Right lobe of liver (tissue), 6 donors: ENCODE data around the gene RSPH3. TPM values are rescaled to one million over a fixed set of nuclear protein-coding genes. Genes with fewer than 3 reads are reported as not detected.

Source experiments
- ATAC-seq, 4 donors: fragments of 200-7000 bp; cut with Tn5 transposase; one replicate each; pipeline ENCODE4 v1.9.1; 2020; ENCODE audit warnings: mild to moderate bottlenecking in 4 of 4, moderate library complexity in 4 of 4
- DNase-seq, 3 donors: peaks; one replicate each; pipeline ENCODE4 v3.0.0-alpha.2; 2020
- H3K27ac ChIP-seq, 3 donors: fragments of 200-600 bp; one replicate each; pipeline ENCODE4 v1.8.0; 2022
- H3K27me3 ChIP-seq, 2 donors: fragments of 200-600 bp; one replicate each; pipeline ENCODE4 v1.8.0; 2022
- H3K36me3 ChIP-seq, 4 donors: fragments of 200-600 bp; sonication (generic) in 1 of 4; one replicate each; pipeline versions ENCODE4 v1.5.1 to v1.8.0; 2017 to 2022; ENCODE audit warnings: control low read depth in 1 of 4
- H3K4me1 ChIP-seq, 4 donors: fragments of 200-600 bp; sonication (generic) in 1 of 4; one replicate each; pipeline versions ENCODE4 v1.5.1 to v1.8.0; 2017 to 2022; ENCODE audit warnings: control low read depth in 1 of 4
- H3K4me3 ChIP-seq, 3 donors: fragments of 200-600 bp; one replicate each; pipeline ENCODE4 v1.8.0; 2022
- H3K9me3 ChIP-seq, 4 donors: fragments of 200-600 bp; sonication (generic) in 1 of 4; one replicate each; pipeline versions ENCODE4 v1.5.1 to v1.8.0; 2017 to 2022; ENCODE audit warnings: control low read depth in 1 of 4
- CTCF ChIP-seq, 4 donors: fragments of 200-600 bp in 3 of 4; fragments of 450-650 bp in 1 of 4; IDR thresholded peaks; one replicate each; pipeline versions ENCODE4 v1.5.1 to v1.8.0; 2016 to 2022; ENCODE audit warnings: antibody characterized with exemption in 4 of 4, mild to moderate bottlenecking in 2 of 4
- POLR2A ChIP-seq: fragments of 450-650 bp; IDR thresholded peaks from one replicate; pipeline ENCODE4 v1.6.1; 2017; ENCODE audit warnings: antibody characterized with exemption, mild to moderate bottlenecking
- WGBS: methylation state at CpG from one replicate; pipeline ENCODE4 v1.1.6; 2018; ENCODE audit warnings: low coverage, low lambda C conversion rate; ENCODE audit not compliant: insufficient coverage; ENCODE audit errors: missing lambda C conversion rate; 5-methylcytosine and 5-hydroxymethylcytosine counted together
- intact Hi-C, 2 donors: fragments of 100-400 bp; cut with DNase I; formaldehyde crosslinking; loops; one replicate each; pipeline versions ENCODE4 v1.11.2 to v1.14.1; 2022
- long read RNA-seq: library from polyadenylated mRNA; unstranded; transcript quantifications from one replicate; pipeline ENCODE4 v2.0.0, GENCODE V29; 2019
- total RNA-seq, 6 experiments: library from RNA; depleted of rRNA in 2 of 6; stranded (reverse); fragments of >200 nt in 2 of 6; fragmentation: NEBNext Ultra II Directional in 3 of 6; extraction: Animal tissue kit (Norgen Biotek cat#: 25700) in 3 of 6; gene quantifications; one replicate each; pipeline versions ENCODE4 v1.1.0 to v1.2.4, GENCODE V29; 2016 to 2023
- donor health status: DM: no; HTN: yes; CAD: no.
- donor health status: DM: no; HTN: no; CAD: no.
- donor health status: DM: no; HTN: no; CAD: no.
- donor health status: DM: no; HTN: yes; CAD: no.
- donor health status: DM: no; HTN: yes; CAD: no.

RSPH3 gene, protein sequence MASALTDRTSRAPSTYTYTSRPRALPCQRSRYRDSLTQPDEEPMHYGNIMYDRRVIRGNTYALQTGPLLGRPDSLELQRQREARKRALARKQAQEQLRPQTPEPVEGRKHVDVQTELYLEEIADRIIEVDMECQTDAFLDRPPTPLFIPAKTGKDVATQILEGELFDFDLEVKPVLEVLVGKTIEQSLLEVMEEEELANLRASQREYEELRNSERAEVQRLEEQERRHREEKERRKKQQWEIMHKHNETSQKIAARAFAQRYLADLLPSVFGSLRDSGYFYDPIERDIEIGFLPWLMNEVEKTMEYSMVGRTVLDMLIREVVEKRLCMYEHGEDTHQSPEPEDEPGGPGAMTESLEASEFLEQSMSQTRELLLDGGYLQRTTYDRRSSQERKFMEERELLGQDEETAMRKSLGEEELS
- total RNA-seq = 1 to 10 TPM; 3.1 to 6.5 (median 3.6) TPM
- long read RNA-seq, partial matches to known transcripts = 1 of 2 reads
- long read RNA-seq, other reads (novel, unspliced or antisense) = 1 of 2 reads

- Histone ChIP-seq H3K4me3 (peak within 1 kb of the TSS; percentile 61 to 90 (median 85)), H3K4me1 (peaks cover 0 to 4% (median 0%) of the 10 kb centered on the region in 4 donors), H3K27me3 (no peaks in the 10 kb centered on the region), H3K36me3 (no peaks in the 10 kb centered on the region), H3K27ac (peak within 1 kb of the TSS; percentile 62 to 83 (median 72)), H3K9me3 (no peaks in the 10 kb centered on the region)
- intact Hi-C loops = no loop called here
- 0% methylated on average over 12 of the region's 50 CpGs for WGBS
- ATAC-seq (peak; percentile 93 to 98 (median 96)), DNase-seq (peak; percentile 96 to 97 (median 97))
- TF ChIP-seq POLR2A = peak; percentile 88
- peak; percentile 14 to 23 (median 20) for TF ChIP-seq CTCF (IDR thresholded peaks at IDR 0.05)
These were observed at the start of gene RSPH3 for GRCh38 chr6:158999666-159000403. RSPH3 (minus strand) TSS chr6:159000202; CDS start chr6:158999550, 652 bp downstream.

- Histone ChIP-seq H3K36me3 (no peaks in the 10 kb centered on the region), H3K9me3 (no peaks in the 10 kb centered on the region), H3K4me3 (no peak overlapping the region), H3K4me1 (no peaks in the 10 kb centered on the region), H3K27me3 (no peaks in the 10 kb centered on the region), H3K27ac (no peak overlapping the region)
- ATAC-seq (no peak), DNase-seq (no peak)
- 51% methylated on average over 10 of the region's 10 CpGs for WGBS
- no peak for TF ChIP-seq POLR2A
- TF ChIP-seq CTCF (IDR thresholded peaks at IDR 0.05) = no peak
- intact Hi-C loops = loop anchor here in 1 of 2 donors (10.0 kb wide), 1 partner anchor 87 kb away; no protein-coding TSS in a partner anchor
These were observed 48.1 kb upstream of the RSPH3 start for GRCh38 chr6:159047891-159048685.

- TF ChIP-seq CTCF (IDR thresholded peaks at IDR 0.05) (no peak), POLR2A (no peak)
- Histone ChIP-seq H3K4me1 (peaks cover 0 to 6% (median 2%) of the 10 kb centered on the region in 4 donors), H3K4me3 (no peak overlapping the region), H3K27ac (no peak overlapping the region), H3K36me3 (no peaks in the 10 kb centered on the region), H3K9me3 (no peaks in the 10 kb centered on the region), H3K27me3 (no peaks in the 10 kb centered on the region)
- intact Hi-C loops = loop anchor here in 1 of 2 donors (10.0 kb wide), 1 partner anchor 89 kb away; no protein-coding TSS in a partner anchor
- WGBS = 58% methylated on average over 6 of the region's 7 CpGs
- DNase-seq (no peak), ATAC-seq (no peak)
These were observed 45.8 kb upstream of the RSPH3 start for GRCh38 chr6:159045801-159046200.
